GM12878 (cell line): ENCODE data around the gene RHOF. TPM values are rescaled to one million over a fixed set of nuclear protein-coding genes. Genes with fewer than 3 reads are reported as not detected.

ENCODE experiments used
- BACH1 ChIP-seq: fragments of 450-650 bp; IDR thresholded peaks from 2 replicates; pipeline ENCODE4 v1.6.1; 2017; ENCODE audit warnings: mild to moderate bottlenecking, borderline replicate concordance
- CEBPZ ChIP-seq: fragments of 150-350 bp; IDR thresholded peaks from 2 replicates; pipeline ENCODE4 v1.6.1; 2016; ENCODE audit warnings: low read depth, low read length
- CREM ChIP-seq: IDR thresholded peaks from 2 replicates; pipeline ENCODE4 v1.6.1; 2014; ENCODE audit warnings: antibody characterized with exemption, low read depth
- ESRRA ChIP-seq: IDR thresholded peaks from 2 replicates; pipeline ENCODE4 v1.6.1; 2012; ENCODE audit warnings: mild to moderate bottlenecking, low read length, improper control_type of control experiment
- JUND ChIP-seq: IDR thresholded peaks from 2 replicates; pipeline ENCODE4 v1.6.1; 2012; ENCODE audit warnings: low read depth, mild to moderate bottlenecking, low read length, improper control_type of control experiment, moderate library complexity
- MLLT1 ChIP-seq: fragments of 450-650 bp; IDR thresholded peaks from 2 replicates; pipeline ENCODE4 v1.6.1; 2016; ENCODE audit warnings: mild to moderate bottlenecking
- POLR2AphosphoS5 ChIP-seq: IDR thresholded peaks from 2 replicates; pipeline ENCODE4 v1.6.1; 2011; ENCODE audit warnings: mild to moderate bottlenecking, low read length, inconsistent platforms
- POU2F2 ChIP-seq: IDR thresholded peaks from 3 replicates; pipeline ENCODE4 v1.6.1; 2011; ENCODE audit warnings: low read depth, mild to moderate bottlenecking, low read length, borderline replicate concordance
- RAD21 ChIP-seq: IDR thresholded peaks from 2 replicates; pipeline ENCODE4 v1.6.1; 2011; ENCODE audit warnings: mild to moderate bottlenecking, low read depth, low read length, moderate library complexity; ENCODE audit not compliant: insufficient read depth
- RB1 ChIP-seq: fragments of 450-650 bp; formaldehyde crosslinking; IDR thresholded peaks from 2 replicates; pipeline ENCODE4 v1.6.1; 2017; ENCODE audit warnings: mild to moderate bottlenecking, borderline replicate concordance
- STAT1 ChIP-seq: fragments of 450-650 bp; conservative IDR thresholded peaks from 2 replicates; pipeline ENCODE4 v1.6.1; 2014; ENCODE audit warnings: antibody characterized with exemption, mild to moderate bottlenecking
- SUZ12 ChIP-seq: fragments of 200-600 bp; sonication (generic); IDR thresholded peaks from one replicate; pipeline ENCODE4 v1.6.1; 2018; ENCODE audit warnings: antibody characterized with exemption, mild to moderate bottlenecking; ENCODE audit not compliant: unreplicated experiment
- TAF1 ChIP-seq: IDR thresholded peaks from 2 replicates; pipeline ENCODE4 v1.6.1; 2011; ENCODE audit warnings: mild to moderate bottlenecking, low read depth, low read length, borderline replicate concordance
- TCF12 ChIP-seq: IDR thresholded peaks from 2 replicates; pipeline ENCODE4 v1.6.1; 2011; ENCODE audit warnings: low read depth, mild to moderate bottlenecking, low read length
- TCF7 ChIP-seq: IDR thresholded peaks from 2 replicates; pipeline ENCODE4 v1.6.1; 2014; ENCODE audit warnings: antibody characterized with exemption, borderline replicate concordance
- ZNF207 ChIP-seq: fragments of 450-650 bp; IDR thresholded peaks from 2 replicates; pipeline ENCODE4 v1.6.1; 2014; ENCODE audit warnings: antibody characterized with exemption, mild to moderate bottlenecking, borderline replicate concordance
- ZNF24 ChIP-seq: fragments of 450-650 bp; IDR thresholded peaks from 2 replicates; pipeline ENCODE4 v1.6.1; 2017; ENCODE audit warnings: antibody characterized with exemption, mild to moderate bottlenecking
- ZZZ3 ChIP-seq: IDR thresholded peaks from 2 replicates; pipeline ENCODE4 v1.6.1; 2011; ENCODE audit warnings: low read depth; ENCODE audit not compliant: control insufficient read depth, insufficient read length
- polyA plus RNA-seq, 11 experiments: library from polyadenylated mRNA; depleted of rRNA in 4 of 11; unstranded in 6 of 11; stranded (reverse) in 5 of 11; fragments of >200 nt; fragmentation: Nextera tagmentation in 4 of 11; fragmentation: Illumina TruSeq in 1 of 11; extraction: Ambion mirVana in 4 of 11; extraction: Trizol in 1 of 11; gene quantifications; 1 replicate in 1 of 11; 2 replicates in 10 of 11; pipeline versions ENCODE4 v1.2.1 to v1.2.3, GENCODE V29; 2011 to 2016; ENCODE audit warnings: inconsistent platforms in 2 of 11, missing spikeins in 2 of 11, low read depth in 1 of 11
- total RNA-seq, 4 experiments: library from RNA; depleted of rRNA in 3 of 4; stranded (reverse); fragments of >200 nt in 3 of 4; fragmentation: Illumina TruSeq in 1 of 4; extraction: Trizol in 1 of 4; gene quantifications; 2 replicates each; pipeline versions ENCODE4 v1.2.1 to v1.2.3, GENCODE V29; 2013 to 2021

The RHOF gene
- total and polyA plus RNA-seq, 10 of the 15 experiments (the other 5 are each of a cell fraction or from before 2014, with no cell fraction given) = 6.1 to 78.7 (median 39.7) TPM

- TF ChIP-seq SUZ12 = no peak
- TF ChIP-seq TAF1 = peak; percentile 72; the same call in 1 of the 2 replicates
- TF ChIP-seq POU2F2 = 0 out of 3 replicates have a peak, but pooled peaks have one; percentile 10
- no peak for TF ChIP-seq TCF7
- peak; percentile 41; the same call in 1 of the 2 replicates for TF ChIP-seq POLR2AphosphoS5
- peak; percentile 27; the same call in 1 of the 2 replicates for TF ChIP-seq ZNF207
- no peak for TF ChIP-seq RB1
- TF ChIP-seq ESRRA = no peak
- TF ChIP-seq STAT1 = no peak
- TF ChIP-seq RAD21 = no peak
- peak; percentile 7; the same call in 1 of the 2 replicates for TF ChIP-seq TCF12
- TF ChIP-seq ZZZ3 = no peak
- peak; percentile 80; the same call in 1 of the 2 replicates for TF ChIP-seq MLLT1
- no peak for TF ChIP-seq ZNF24
- no peak for TF ChIP-seq JUND
- TF ChIP-seq BACH1 = peak; percentile 87; the same call in 1 of the 2 replicates
- TF ChIP-seq CREM = peak; percentile 36; the same call in 1 of the 2 replicates
- no peak for TF ChIP-seq CEBPZ
- TF ChIP-seq, all 136 proteins: peak for 18
Observed at GRCh38 chr12:121800694-121801594, 7.5 kb upstream of the RHOF start (continued).
